Nephron (organoid): ENCODE data around the gene SERINC4.
"Not testable (repeated sequence)": the region's sequence is repeated elsewhere in the genome, so short reads cannot be mapped to it uniquely, and the experiment has no call there.

Source experiments
- H3K27ac Mint-ChIP-seq, 3 experiments: 2 replicates each; pipeline ENCODE4 v1.8.0; 2020; ENCODE audit warnings: mixed read lengths in 3 of 3, mild to moderate bottlenecking in 2 of 3, moderate library complexity in 1 of 3
- H3K27me3 Mint-ChIP-seq: 2 replicates; pipeline ENCODE4 v1.8.0; 2021; ENCODE audit warnings: low read depth, mild to moderate bottlenecking, moderate library complexity, mixed read lengths
- H3K36me3 Mint-ChIP-seq: 2 replicates; pipeline ENCODE4 v1.8.0; 2020; ENCODE audit warnings: low read depth, mixed read lengths
- H3K4me1 Mint-ChIP-seq: 2 replicates; pipeline ENCODE4 v1.8.0; 2020; ENCODE audit warnings: mixed read lengths
- H3K4me3 Mint-ChIP-seq, 3 experiments: 2 replicates each; pipeline ENCODE4 v1.8.0; 2020; ENCODE audit warnings: mild to moderate bottlenecking in 3 of 3, mixed read lengths in 3 of 3, moderate library complexity in 2 of 3
- H3K9me3 Mint-ChIP-seq: 2 replicates; pipeline ENCODE4 v1.8.0; 2020; ENCODE audit warnings: mixed read lengths
- CTCF ChIP-seq, 3 experiments: fragments of 200-600 bp; sonication (generic); IDR thresholded peaks; one replicate each; pipeline ENCODE4 v1.5.0; 2021; ENCODE audit warnings: antibody characterized with exemption in 3 of 3; ENCODE audit not compliant: unreplicated experiment in 3 of 3

SERINC4 gene

GRCh38 chr15:43826508-43827341 lies 26.7 kb upstream of the SERINC4 start, which contains the start of gene WDR76:
TSS of gene WDR76 (plus strand) at chr15:43827002. CDS start at chr15:43827033, 31 bp downstream.
- Mint-ChIP-seq H3K4me1 (peaks cover 22% of the 10 kb centered on the region), H3K36me3 (peaks cover 11% of the 10 kb centered on the region), H3K27me3 (no peaks in the 10 kb centered on the region), H3K27ac (peak within 1 kb of the TSS; percentile 36 to 67 (median 57)), H3K4me3 (peak within 1 kb of the TSS; percentile 79 to 87 (median 84)), H3K9me3 (peaks cover 3% of the 10 kb centered on the region)
- TF ChIP-seq CTCF (IDR thresholded peaks at IDR 0.05; ENCODE audit: unreplicated experiment in 3 of 3), result no peak

GRCh38 chr15:43826029-43826507 lies 26.0 kb upstream of the SERINC4 start:
- Mint-ChIP-seq H3K27me3 (no peaks in the 10 kb centered on the region), H3K9me3 (peaks cover 3% of the 10 kb centered on the region), H3K4me1 (peaks cover 26% of the 10 kb centered on the region), H3K4me3 (peak overlapping the region; percentile 79 to 87 (median 84)), H3K27ac (peak overlapping the region in 1 of 3 experiments; percentile 67), H3K36me3 (peaks cover 16% of the 10 kb centered on the region)
- no peak for TF ChIP-seq CTCF (IDR thresholded peaks at IDR 0.05; ENCODE audit: unreplicated experiment in 3 of 3)

GRCh38 chr15:43825305-43825704 lies 25.3 kb upstream of the SERINC4 start:
- not testable (repeated sequence) for H3K9me3 Mint-ChIP-seq
- H3K36me3 Mint-ChIP-seq, result peaks cover 16% of the 10 kb centered on the region
- H3K4me1 Mint-ChIP-seq, result peaks cover 26% of the 10 kb centered on the region

GRCh38 chr15:43824302-43825246 lies 24.6 kb upstream of the SERINC4 start, which contains the start of gene MFAP1:
TSS of gene MFAP1 (minus strand) at chr15:43824690. CDS start at chr15:43824569, 121 bp downstream.
- TF ChIP-seq CTCF (IDR thresholded peaks at IDR 0.05; ENCODE audit: unreplicated experiment in 3 of 3), result no peak
- Mint-ChIP-seq H3K4me1 (peaks cover 26% of the 10 kb centered on the region), H3K27ac (peak within 1 kb of the TSS; percentile 89 to 98 (median 98)), H3K27me3 (no peaks in the 10 kb centered on the region), H3K4me3 (peak within 1 kb of the TSS; percentile 91 to 98 (median 94)), H3K36me3 (peaks cover 19% of the 10 kb centered on the region), H3K9me3 (peaks cover 3% of the 10 kb centered on the region)

More at GRCh38 chr15:43825305-43825704, 25.3 kb upstream of the SERINC4 start:
- H3K27me3 Mint-ChIP-seq, H3K27ac Mint-ChIP-seq: not testable (repeated sequence)
- peak overlapping the region; percentile 52 to 87 (median 79) for H3K4me3 Mint-ChIP-seq

GRCh38 chr15:43821505-43821904 lies 21.5 kb upstream of the SERINC4 start:
- peak overlapping the region; percentile 52 to 77 (median 76) for H3K4me3 Mint-ChIP-seq
- TF ChIP-seq CTCF (IDR thresholded peaks at IDR 0.05; ENCODE audit: unreplicated experiment in 3 of 3), result no peak
- H3K9me3 Mint-ChIP-seq, result peaks cover 3% of the 10 kb centered on the region
- peaks cover 15% of the 10 kb centered on the region for H3K4me1 Mint-ChIP-seq
- H3K36me3 Mint-ChIP-seq, result peaks cover 25% of the 10 kb centered on the region
- H3K27me3 Mint-ChIP-seq, result no peaks in the 10 kb centered on the region
- H3K27ac Mint-ChIP-seq, result peak overlapping the region in 1 of 3 experiments; percentile 0

GRCh38 chr15:43815064-43815463 lies 15.0 kb upstream of the SERINC4 start:
- H3K4me1 Mint-ChIP-seq, H3K27me3 Mint-ChIP-seq, H3K9me3 Mint-ChIP-seq, H3K27ac Mint-ChIP-seq, H3K4me3 Mint-ChIP-seq: not testable (repeated sequence)
- peaks cover 53% of the 10 kb centered on the region for H3K36me3 Mint-ChIP-seq
